HCT116 (cell line): Measurements from ENCODE around the gene HUNK. TPM values are rescaled to one million over a fixed set of nuclear protein-coding genes. Genes with fewer than 3 reads are reported as not detected.

ENCODE experiments used
- ATAC-seq: fragments of 200-7000 bp; cut with Tn5 transposase; 2 replicates; pipeline ENCODE4 v1.9.1; 2020; ENCODE audit warnings: mild to moderate bottlenecking, moderate library complexity
- BruUV-seq: library from RNA; stranded (reverse); fragments of 400-500 nt; replicated peaks from 2 replicates; lab custom pipeline; 2021; lab: Mats Ljungman, UMichigan
- CTCF ChIA-PET: fragments of 300-600 bp; sonication (Branson Sonifier 250); formaldehyde crosslinking; loops from one replicate; lab custom pipeline; 2021; ENCODE audit warnings: antibody characterized with exemption; lab: Charles Lee
- POLR2A ChIA-PET: fragments of 300-600, 350-600 bp; sonication (Branson Sonifier 250); formaldehyde crosslinking; loops from one replicate; lab custom pipeline; 2021; ENCODE audit warnings: antibody characterized with exemption; lab: Charles Lee
- RAD21 ChIA-PET, 2 experiments: fragments of 300-600 bp; sonication (Branson Sonifier 250); formaldehyde crosslinking; loops; one replicate each; lab custom pipeline; 2023; ENCODE audit warnings: low total read pairs in 2 of 2; ENCODE audit not compliant: uncharacterized antibody in 2 of 2, unreplicated experiment in 2 of 2, low non-redundant PET in 1 of 2; lab: Charles Lee
- DNase-seq: peaks from one replicate; pipeline ENCODE4 v3.0.0-alpha.2; 2010; ENCODE audit warnings: low read depth, low spot score
- H2AFZ ChIP-seq: fragments of 200-600 bp; shearing (Covaris generic), sonication (generic); 2 replicates; pipeline ENCODE4 v1.6.1; 2017; ENCODE audit warnings: low read depth, mixed run types, mixed read lengths, antibody characterized with exemption, low read length; ENCODE audit not compliant: poor library complexity, severe bottlenecking
- H3K27ac ChIP-seq: 2 replicates; pipeline ENCODE4 v1.5.1; 2012; ENCODE audit warnings: low read depth, low read length
- H3K27me3 ChIP-seq: fragments of 200-600 bp; sonication (generic); 2 replicates; pipeline ENCODE4 v1.6.1; 2016; ENCODE audit warnings: mixed run types, low read length, mixed read lengths; ENCODE audit not compliant: insufficient read depth
- H3K36me3 ChIP-seq, 2 experiments: fragments of 200-500 bp in 1 of 2; fragments of 200-600 bp in 1 of 2; sonication (Bioruptor generic) in 1 of 2; sonication (generic) in 1 of 2; 2 replicates each; pipeline versions ENCODE4 v1.5.1 to v1.6.1; 2014 to 2016; ENCODE audit warnings: low read length in 2 of 2, inconsistent platforms in 1 of 2, mixed read lengths in 1 of 2, mixed run types in 1 of 2; ENCODE audit not compliant: insufficient read depth in 2 of 2, control insufficient read depth in 1 of 2
- H3K4me1 ChIP-seq, 2 experiments: fragments of 200-600 bp in 1 of 2; sonication (generic) in 1 of 2; 2 replicates each; pipeline versions ENCODE4 v1.5.1 to v1.6.1; 2012 to 2017; ENCODE audit warnings: low read length in 2 of 2, inconsistent platforms in 1 of 2, mild to moderate bottlenecking in 1 of 2, mixed read lengths in 1 of 2, mixed run types in 1 of 2, moderate library complexity in 1 of 2; ENCODE audit not compliant: insufficient read depth in 2 of 2, control insufficient read depth in 1 of 2
- H3K4me2 ChIP-seq: fragments of 200-600 bp; sonication (generic); 2 replicates; pipeline ENCODE4 v1.6.1; 2017; ENCODE audit warnings: mixed run types, low read length, mixed read lengths
- H3K4me3 ChIP-seq, 2 experiments: fragments of 200-600 bp in 1 of 2; sonication (generic) in 1 of 2; replicated peaks in 1 of 2; 2 replicates each; pipeline ENCODE4 v1.5.1; 2011 to 2016; ENCODE audit warnings: low read length in 2 of 2, control low read depth in 1 of 2, low read depth in 1 of 2, mild to moderate bottlenecking in 1 of 2, mixed read lengths in 1 of 2, mixed run types in 1 of 2
- H3K79me2 ChIP-seq: fragments of 200-600 bp; sonication (generic); 2 replicates; pipeline ENCODE4 v1.6.1; 2017; ENCODE audit warnings: mild to moderate bottlenecking, mixed run types, low read length, moderate library complexity, mixed read lengths; ENCODE audit not compliant: insufficient read depth
- H3K9ac ChIP-seq: fragments of 200-600 bp; sonication (generic); 2 replicates; pipeline ENCODE4 v1.6.1; 2016; ENCODE audit warnings: low read length, mixed read lengths
- H3K9me2 ChIP-seq: fragments of 200-600 bp; sonication (generic), shearing (Covaris generic); 2 replicates; pipeline ENCODE4 v1.6.1; 2017; ENCODE audit warnings: mixed run types, mild to moderate bottlenecking, moderate library complexity; ENCODE audit not compliant: insufficient read depth
- H3K9me3 ChIP-seq, 2 experiments: fragments of 200-500 bp in 1 of 2; fragments of 200-600 bp in 1 of 2; sonication (Bioruptor generic) in 1 of 2; sonication (generic) in 1 of 2; 2 replicates each; pipeline ENCODE4 v1.6.1; 2014 to 2017; ENCODE audit warnings: low read length in 2 of 2, mixed read lengths in 2 of 2, inconsistent platforms in 1 of 2, low read depth in 1 of 2, mild to moderate bottlenecking in 1 of 2, mixed run types in 1 of 2, moderate library complexity in 1 of 2; ENCODE audit not compliant: control insufficient read depth in 1 of 2, insufficient read depth in 1 of 2
- H4K20me1 ChIP-seq: fragments of 200-600 bp; sonication (generic), shearing (Covaris generic); 2 replicates; pipeline ENCODE4 v1.6.1; 2017; ENCODE audit warnings: mixed run types, mild to moderate bottlenecking, moderate library complexity; ENCODE audit not compliant: insufficient read depth
- CBX3 ChIP-seq: IDR thresholded peaks from 2 replicates; pipeline ENCODE4 v1.6.1; 2012; ENCODE audit warnings: low read depth
- CEBPB ChIP-seq: IDR thresholded peaks from 2 replicates; pipeline ENCODE4 v1.6.1; 2012; ENCODE audit warnings: low read depth
- EZH2 ChIP-seq: fragments of 200-600 bp; sonication (generic); IDR thresholded peaks from 2 replicates; pipeline ENCODE4 v1.6.1; 2017; ENCODE audit warnings: antibody characterized with exemption, mixed run types
- EZH2phosphoT487 ChIP-seq: fragments of 200-600 bp; IDR thresholded peaks from 2 replicates; pipeline ENCODE4 v1.6.1; 2018; ENCODE audit warnings: antibody characterized with exemption, borderline replicate concordance
- MAX ChIP-seq: IDR thresholded peaks from 2 replicates; pipeline ENCODE4 v1.6.1; 2012
- POLR2AphosphoS5 ChIP-seq: IDR thresholded peaks from 2 replicates; pipeline ENCODE4 v1.6.1; 2011; ENCODE audit warnings: mild to moderate bottlenecking, low read depth, low read length, moderate library complexity
- RAD21 ChIP-seq: IDR thresholded peaks from 2 replicates; pipeline ENCODE4 v1.6.1; 2012; ENCODE audit warnings: low read depth, mild to moderate bottlenecking
- SP1 ChIP-seq: IDR thresholded peaks from 2 replicates; pipeline ENCODE4 v1.6.1; 2012; ENCODE audit warnings: low read depth
- TCF7L2 ChIP-seq: IDR thresholded peaks from 2 replicates; pipeline ENCODE4 v1.7.0; 2011; ENCODE audit warnings: borderline replicate concordance, inconsistent platforms; ENCODE audit not compliant: insufficient read depth, insufficient read length; ENCODE audit errors: extremely low read depth
- YY1 ChIP-seq: IDR thresholded peaks from 2 replicates; pipeline ENCODE4 v1.6.1; 2011; ENCODE audit warnings: low read length, low read depth, moderate library complexity, mild to moderate bottlenecking; ENCODE audit not compliant: insufficient replicate concordance; ENCODE audit errors: extremely low read depth
- ZFX ChIP-seq: fragments of 450-650 bp; IDR thresholded peaks from 2 replicates; pipeline ENCODE4 v1.6.1; 2017
- intact Hi-C: fragments of 100-400 bp; cut with micrococcal nuclease; formaldehyde crosslinking; loops from 2 replicates; pipeline ENCODE4 v1.10.0; 2022
- total RNA-seq: library from RNA; stranded (reverse); gene quantifications from one replicate; pipeline ENCODE4 v1.2.1, GENCODE V29; 2021; ENCODE audit not compliant: unreplicated experiment
- TF ChIP-seq, protein P1 (sequence below), 3 experiments: fragments of 200-600 bp in 1 of 3; sonication (generic) in 1 of 3; IDR thresholded peaks in 2 of 3; conservative IDR thresholded peaks in 1 of 3; 2 replicates each; pipeline ENCODE4 v1.5.1; 2012 to 2017; ENCODE audit warnings: low read depth in 2 of 3, low read length in 2 of 3, antibody characterized with exemption in 1 of 3, borderline replicate concordance in 1 of 3, control low read depth in 1 of 3, mild to moderate bottlenecking in 1 of 3, mixed read lengths in 1 of 3, mixed run types in 1 of 3, moderate library complexity in 1 of 3; ENCODE audit not compliant: insufficient read depth in 1 of 3
- TF ChIP-seq, protein P2 (sequence below): IDR thresholded peaks from 2 replicates; pipeline ENCODE4 v1.6.1; 2012; ENCODE audit warnings: low read depth

HUNK gene
- total RNA-seq, 1 experiment from 2014 or later = not detected

GRCh38 chr21:31901315-31901714, 28.5 kb downstream of the HUNK start:
- Histone ChIP-seq H3K4me1 (no peaks in the 10 kb centered on the region), H2AFZ (no peak overlapping the region), H3K9me2 (no peaks in the 10 kb centered on the region), H3K36me3 (no peaks in the 10 kb centered on the region), H3K9ac (no peak overlapping the region), H3K27ac (no peak overlapping the region), H3K27me3 (peaks cover 5% of the 10 kb centered on the region; the same call in 1 of the 2 replicates), H3K79me2 (no peaks in the 10 kb centered on the region), H4K20me1 (no peaks in the 10 kb centered on the region), H3K4me2 (no peak overlapping the region), H3K9me3 (no peaks in the 10 kb centered on the region), H3K4me3 (no peak overlapping the region)
- BruUV-seq = no TSS peak
- POLR2A ChIA-PET = no interaction called here
- CTCF ChIA-PET = no interaction called here
- intact Hi-C loops = no loop called here
- DNase-seq = no peak
- TF ChIP-seq CEBPB = no peak
- no peak for TF ChIP-seq CBX3
- TF ChIP-seq, protein P1, sequence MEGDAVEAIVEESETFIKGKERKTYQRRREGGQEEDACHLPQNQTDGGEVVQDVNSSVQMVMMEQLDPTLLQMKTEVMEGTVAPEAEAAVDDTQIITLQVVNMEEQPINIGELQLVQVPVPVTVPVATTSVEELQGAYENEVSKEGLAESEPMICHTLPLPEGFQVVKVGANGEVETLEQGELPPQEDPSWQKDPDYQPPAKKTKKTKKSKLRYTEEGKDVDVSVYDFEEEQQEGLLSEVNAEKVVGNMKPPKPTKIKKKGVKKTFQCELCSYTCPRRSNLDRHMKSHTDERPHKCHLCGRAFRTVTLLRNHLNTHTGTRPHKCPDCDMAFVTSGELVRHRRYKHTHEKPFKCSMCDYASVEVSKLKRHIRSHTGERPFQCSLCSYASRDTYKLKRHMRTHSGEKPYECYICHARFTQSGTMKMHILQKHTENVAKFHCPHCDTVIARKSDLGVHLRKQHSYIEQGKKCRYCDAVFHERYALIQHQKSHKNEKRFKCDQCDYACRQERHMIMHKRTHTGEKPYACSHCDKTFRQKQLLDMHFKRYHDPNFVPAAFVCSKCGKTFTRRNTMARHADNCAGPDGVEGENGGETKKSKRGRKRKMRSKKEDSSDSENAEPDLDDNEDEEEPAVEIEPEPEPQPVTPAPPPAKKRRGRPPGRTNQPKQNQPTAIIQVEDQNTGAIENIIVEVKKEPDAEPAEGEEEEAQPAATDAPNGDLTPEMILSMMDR (IDR thresholded peaks at IDR 0.05 in 2 of 3, conservative IDR thresholded peaks at IDR 0.05 in 1 of 3; ENCODE audit: borderline replicate concordance in 1 of 3, insufficient read depth in 1 of 3, low read depth in 2 of 3, low read length in 2 of 3) = no peak
- TF ChIP-seq MAX = no peak
- no peak for TF ChIP-seq SP1
- no peak for TF ChIP-seq ZFX
- TF ChIP-seq RAD21 = no peak
- no peak for TF ChIP-seq YY1
- ATAC-seq = no peak
- RAD21 ChIA-PET = no interaction called here

GRCh38 chr21:31902438-31902837, 29.6 kb downstream of the HUNK start:
- BruUV-seq = no TSS peak
- no peak overlapping the region for H3K4me3 ChIP-seq
- no peak for ATAC-seq
- POLR2A ChIA-PET = no interaction called here
- no peaks in the 10 kb centered on the region for H3K4me1 ChIP-seq
- RAD21 ChIA-PET = no interaction called here
- no peak for DNase-seq
- H3K9me2 ChIP-seq = no peaks in the 10 kb centered on the region
- H3K36me3 ChIP-seq = no peaks in the 10 kb centered on the region
- H2AFZ ChIP-seq = no peak overlapping the region
- no peak overlapping the region for H3K27ac ChIP-seq
- CTCF ChIA-PET = no interaction called here
- peaks cover 5% of the 10 kb centered on the region; the same call in 1 of the 2 replicates for H3K27me3 ChIP-seq
- no peaks in the 10 kb centered on the region for H3K9me3 ChIP-seq
- H4K20me1 ChIP-seq = no peaks in the 10 kb centered on the region
- intact Hi-C loops = no loop called here
- no peak overlapping the region for H3K9ac ChIP-seq
- no peaks in the 10 kb centered on the region for H3K79me2 ChIP-seq
- no peak overlapping the region for H3K4me2 ChIP-seq
- TF ChIP-seq POLR2AphosphoS5 = no peak
- TF ChIP-seq TCF7L2 = no peak
- no peak for TF ChIP-seq EZH2
- TF ChIP-seq EZH2phosphoT487 = no peak
- TF ChIP-seq, protein P2, sequence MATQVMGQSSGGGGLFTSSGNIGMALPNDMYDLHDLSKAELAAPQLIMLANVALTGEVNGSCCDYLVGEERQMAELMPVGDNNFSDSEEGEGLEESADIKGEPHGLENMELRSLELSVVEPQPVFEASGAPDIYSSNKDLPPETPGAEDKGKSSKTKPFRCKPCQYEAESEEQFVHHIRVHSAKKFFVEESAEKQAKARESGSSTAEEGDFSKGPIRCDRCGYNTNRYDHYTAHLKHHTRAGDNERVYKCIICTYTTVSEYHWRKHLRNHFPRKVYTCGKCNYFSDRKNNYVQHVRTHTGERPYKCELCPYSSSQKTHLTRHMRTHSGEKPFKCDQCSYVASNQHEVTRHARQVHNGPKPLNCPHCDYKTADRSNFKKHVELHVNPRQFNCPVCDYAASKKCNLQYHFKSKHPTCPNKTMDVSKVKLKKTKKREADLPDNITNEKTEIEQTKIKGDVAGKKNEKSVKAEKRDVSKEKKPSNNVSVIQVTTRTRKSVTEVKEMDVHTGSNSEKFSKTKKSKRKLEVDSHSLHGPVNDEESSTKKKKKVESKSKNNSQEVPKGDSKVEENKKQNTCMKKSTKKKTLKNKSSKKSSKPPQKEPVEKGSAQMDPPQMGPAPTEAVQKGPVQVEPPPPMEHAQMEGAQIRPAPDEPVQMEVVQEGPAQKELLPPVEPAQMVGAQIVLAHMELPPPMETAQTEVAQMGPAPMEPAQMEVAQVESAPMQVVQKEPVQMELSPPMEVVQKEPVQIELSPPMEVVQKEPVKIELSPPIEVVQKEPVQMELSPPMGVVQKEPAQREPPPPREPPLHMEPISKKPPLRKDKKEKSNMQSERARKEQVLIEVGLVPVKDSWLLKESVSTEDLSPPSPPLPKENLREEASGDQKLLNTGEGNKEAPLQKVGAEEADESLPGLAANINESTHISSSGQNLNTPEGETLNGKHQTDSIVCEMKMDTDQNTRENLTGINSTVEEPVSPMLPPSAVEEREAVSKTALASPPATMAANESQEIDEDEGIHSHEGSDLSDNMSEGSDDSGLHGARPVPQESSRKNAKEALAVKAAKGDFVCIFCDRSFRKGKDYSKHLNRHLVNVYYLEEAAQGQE = no peak
